ENCODE measurements around the gene CD34.
"Not testable (repeated sequence)": the region's sequence is repeated elsewhere in the genome, so short reads cannot be mapped to it uniquely, and the experiment has no call there.

CD34 gene

DNA sequence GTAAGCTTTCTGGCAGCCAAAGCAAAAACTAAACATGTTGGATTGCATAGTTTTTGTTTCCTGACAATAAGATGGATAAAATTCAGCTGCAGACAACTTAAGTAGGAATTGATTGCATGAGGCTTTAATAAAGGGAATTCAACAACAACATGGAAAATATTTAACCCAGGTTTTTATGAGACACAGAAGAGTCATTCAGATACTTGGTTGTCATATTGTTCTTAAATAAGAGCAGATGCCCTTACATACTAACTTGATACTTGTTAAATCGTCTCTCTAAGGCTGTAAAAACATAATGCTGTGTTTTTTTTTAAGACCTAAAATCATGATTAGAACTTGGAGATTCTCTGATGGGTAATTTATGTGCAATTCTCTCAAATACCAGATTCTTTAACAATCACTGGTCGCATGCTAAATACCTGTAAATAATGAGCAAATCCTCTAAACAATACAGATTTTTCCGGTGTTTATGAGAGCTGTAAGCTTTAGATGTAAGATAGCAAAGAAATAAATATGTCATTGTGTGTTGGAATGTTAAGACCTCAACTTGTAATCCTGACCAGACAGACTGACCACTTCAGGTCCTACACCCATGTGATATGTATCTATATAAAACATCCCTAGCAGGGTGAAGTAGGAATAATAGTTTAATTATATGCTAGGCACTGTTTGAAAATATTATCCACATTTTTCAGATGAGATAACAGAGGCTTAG, 37.8 kb upstream of the CD34 start:
- peak; percentile 62 for ATAC-seq
- TF ChIP-seq ZC3H10 (CRISPR knock-in tag; IDR thresholded peaks at IDR 0.05), result 0 out of 2 replicates have a peak, but pooled peaks have one; percentile 29
- no peak for TF ChIP-seq ZNF70 (CRISPR knock-in tag; IDR thresholded peaks at IDR 0.05)

DNA sequence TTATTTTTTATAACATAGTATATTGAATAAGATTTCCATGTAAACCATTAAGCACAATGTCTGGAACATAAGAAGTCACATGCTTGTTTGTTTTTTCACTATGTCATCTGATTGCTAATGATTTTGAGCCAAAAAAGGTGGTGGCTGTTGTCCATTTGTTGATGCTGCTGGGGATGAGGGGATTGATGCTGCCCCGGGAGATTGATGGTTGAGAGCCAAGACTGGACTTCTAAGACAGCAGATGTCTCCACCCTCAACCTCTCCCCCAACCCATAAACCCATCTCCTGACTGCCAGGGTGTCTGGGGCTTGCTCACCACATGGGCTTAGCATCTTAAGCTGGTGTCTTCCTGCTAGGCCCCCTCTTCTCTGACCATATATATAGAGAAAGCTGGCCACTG, 35.8 kb upstream of the CD34 start:
- ATAC-seq, result no peak
- TF ChIP-seq ZNF8 (CRISPR knock-in tag; IDR thresholded peaks at IDR 0.05) (no peak), ZFP30 (CRISPR knock-in tag; IDR thresholded peaks at IDR 0.05) (no peak), GLIS3 (CRISPR knock-in tag; IDR thresholded peaks at IDR 0.05) (no peak), ISL1 (CRISPR knock-in tag; IDR thresholded peaks at IDR 0.05) (no peak), CSDC2 (CRISPR knock-in tag; IDR thresholded peaks at IDR 0.05) (no peak), TOX (CRISPR knock-in tag; IDR thresholded peaks at IDR 0.05; ENCODE audit: borderline replicate concordance) (no peak), PPARA (CRISPR knock-in tag; IDR thresholded peaks at IDR 0.05; ENCODE audit: borderline replicate concordance) (no peak), ZNF70 (CRISPR knock-in tag; IDR thresholded peaks at IDR 0.05) (no peak), ZFP3 (CRISPR knock-in tag; IDR thresholded peaks at IDR 0.05) (no peak), RARB (CRISPR knock-in tag; IDR thresholded peaks at IDR 0.05) (no peak), ZNF565 (CRISPR knock-in tag; conservative IDR thresholded peaks at IDR 0.05; ENCODE audit: low read depth) (no peak)
- TF ChIP-seq, protein P1, sequence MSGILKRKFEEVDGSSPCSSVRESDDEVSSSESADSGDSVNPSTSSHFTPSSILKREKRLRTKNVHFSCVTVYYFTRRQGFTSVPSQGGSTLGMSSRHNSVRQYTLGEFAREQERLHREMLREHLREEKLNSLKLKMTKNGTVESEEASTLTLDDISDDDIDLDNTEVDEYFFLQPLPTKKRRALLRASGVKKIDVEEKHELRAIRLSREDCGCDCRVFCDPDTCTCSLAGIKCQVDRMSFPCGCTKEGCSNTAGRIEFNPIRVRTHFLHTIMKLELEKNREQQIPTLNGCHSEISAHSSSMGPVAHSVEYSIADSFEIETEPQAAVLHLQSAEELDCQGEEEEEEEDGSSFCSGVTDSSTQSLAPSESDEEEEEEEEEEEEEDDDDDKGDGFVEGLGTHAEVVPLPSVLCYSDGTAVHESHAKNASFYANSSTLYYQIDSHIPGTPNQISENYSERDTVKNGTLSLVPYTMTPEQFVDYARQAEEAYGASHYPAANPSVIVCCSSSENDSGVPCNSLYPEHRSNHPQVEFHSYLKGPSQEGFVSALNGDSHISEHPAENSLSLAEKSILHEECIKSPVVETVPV (CRISPR knock-in tag; IDR thresholded peaks at IDR 0.05), result no peak
- TF ChIP-seq, protein P2, sequence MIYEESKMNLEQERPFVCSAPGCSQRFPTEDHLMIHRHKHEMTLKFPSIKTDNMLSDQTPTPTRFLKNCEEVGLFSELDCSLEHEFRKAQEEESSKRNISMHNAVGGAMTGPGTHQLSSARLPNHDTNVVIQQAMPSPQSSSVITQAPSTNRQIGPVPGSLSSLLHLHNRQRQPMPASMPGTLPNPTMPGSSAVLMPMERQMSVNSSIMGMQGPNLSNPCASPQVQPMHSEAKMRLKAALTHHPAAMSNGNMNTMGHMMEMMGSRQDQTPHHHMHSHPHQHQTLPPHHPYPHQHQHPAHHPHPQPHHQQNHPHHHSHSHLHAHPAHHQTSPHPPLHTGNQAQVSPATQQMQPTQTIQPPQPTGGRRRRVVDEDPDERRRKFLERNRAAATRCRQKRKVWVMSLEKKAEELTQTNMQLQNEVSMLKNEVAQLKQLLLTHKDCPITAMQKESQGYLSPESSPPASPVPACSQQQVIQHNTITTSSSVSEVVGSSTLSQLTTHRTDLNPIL (CRISPR knock-in tag; IDR thresholded peaks at IDR 0.05; ENCODE audit: low read depth), result no peak
- TF ChIP-seq, protein P3, sequence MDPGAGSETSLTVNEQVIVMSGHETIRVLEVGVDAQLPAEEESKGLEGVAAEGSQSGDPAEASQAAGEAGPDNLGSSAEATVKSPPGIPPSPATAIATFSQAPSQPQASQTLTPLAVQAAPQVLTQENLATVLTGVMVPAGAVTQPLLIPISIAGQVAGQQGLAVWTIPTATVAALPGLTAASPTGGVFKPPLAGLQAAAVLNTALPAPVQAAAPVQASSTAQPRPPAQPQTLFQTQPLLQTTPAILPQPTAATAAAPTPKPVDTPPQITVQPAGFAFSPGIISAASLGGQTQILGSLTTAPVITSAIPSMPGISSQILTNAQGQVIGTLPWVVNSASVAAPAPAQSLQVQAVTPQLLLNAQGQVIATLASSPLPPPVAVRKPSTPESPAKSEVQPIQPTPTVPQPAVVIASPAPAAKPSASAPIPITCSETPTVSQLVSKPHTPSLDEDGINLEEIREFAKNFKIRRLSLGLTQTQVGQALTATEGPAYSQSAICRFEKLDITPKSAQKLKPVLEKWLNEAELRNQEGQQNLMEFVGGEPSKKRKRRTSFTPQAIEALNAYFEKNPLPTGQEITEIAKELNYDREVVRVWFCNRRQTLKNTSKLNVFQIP (CRISPR knock-in tag; IDR thresholded peaks at IDR 0.05; ENCODE audit: borderline replicate concordance, low read depth), result no peak
- TF ChIP-seq, protein P4, sequence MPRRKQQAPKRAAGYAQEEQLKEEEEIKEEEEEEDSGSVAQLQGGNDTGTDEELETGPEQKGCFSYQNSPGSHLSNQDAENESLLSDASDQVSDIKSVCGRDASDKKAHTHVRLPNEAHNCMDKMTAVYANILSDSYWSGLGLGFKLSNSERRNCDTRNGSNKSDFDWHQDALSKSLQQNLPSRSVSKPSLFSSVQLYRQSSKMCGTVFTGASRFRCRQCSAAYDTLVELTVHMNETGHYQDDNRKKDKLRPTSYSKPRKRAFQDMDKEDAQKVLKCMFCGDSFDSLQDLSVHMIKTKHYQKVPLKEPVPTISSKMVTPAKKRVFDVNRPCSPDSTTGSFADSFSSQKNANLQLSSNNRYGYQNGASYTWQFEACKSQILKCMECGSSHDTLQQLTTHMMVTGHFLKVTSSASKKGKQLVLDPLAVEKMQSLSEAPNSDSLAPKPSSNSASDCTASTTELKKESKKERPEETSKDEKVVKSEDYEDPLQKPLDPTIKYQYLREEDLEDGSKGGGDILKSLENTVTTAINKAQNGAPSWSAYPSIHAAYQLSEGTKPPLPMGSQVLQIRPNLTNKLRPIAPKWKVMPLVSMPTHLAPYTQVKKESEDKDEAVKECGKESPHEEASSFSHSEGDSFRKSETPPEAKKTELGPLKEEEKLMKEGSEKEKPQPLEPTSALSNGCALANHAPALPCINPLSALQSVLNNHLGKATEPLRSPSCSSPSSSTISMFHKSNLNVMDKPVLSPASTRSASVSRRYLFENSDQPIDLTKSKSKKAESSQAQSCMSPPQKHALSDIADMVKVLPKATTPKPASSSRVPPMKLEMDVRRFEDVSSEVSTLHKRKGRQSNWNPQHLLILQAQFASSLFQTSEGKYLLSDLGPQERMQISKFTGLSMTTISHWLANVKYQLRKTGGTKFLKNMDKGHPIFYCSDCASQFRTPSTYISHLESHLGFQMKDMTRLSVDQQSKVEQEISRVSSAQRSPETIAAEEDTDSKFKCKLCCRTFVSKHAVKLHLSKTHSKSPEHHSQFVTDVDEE (CRISPR knock-in tag; IDR thresholded peaks at IDR 0.05), result no peak

DNA sequence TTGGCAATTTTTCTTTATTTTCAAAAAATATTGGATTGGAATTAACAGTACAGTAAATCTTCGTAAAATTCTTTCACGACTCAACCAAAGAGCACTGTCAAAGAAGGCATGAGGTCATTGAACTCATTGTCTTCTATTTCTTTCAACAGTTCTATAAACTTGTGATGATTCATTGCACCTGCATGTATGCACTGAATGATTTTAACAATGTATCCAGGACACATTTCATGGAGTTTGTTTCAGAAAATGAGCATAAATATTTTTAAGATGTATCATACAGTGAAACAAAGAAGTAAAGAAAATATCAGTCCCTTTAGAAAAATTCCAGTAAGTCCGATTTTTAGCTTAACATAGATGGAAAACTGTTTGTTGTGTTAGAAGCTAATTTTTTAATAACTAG, 33.6 kb upstream of the CD34 start:
- peak; percentile 67 for ATAC-seq
- TF ChIP-seq, protein P5, sequence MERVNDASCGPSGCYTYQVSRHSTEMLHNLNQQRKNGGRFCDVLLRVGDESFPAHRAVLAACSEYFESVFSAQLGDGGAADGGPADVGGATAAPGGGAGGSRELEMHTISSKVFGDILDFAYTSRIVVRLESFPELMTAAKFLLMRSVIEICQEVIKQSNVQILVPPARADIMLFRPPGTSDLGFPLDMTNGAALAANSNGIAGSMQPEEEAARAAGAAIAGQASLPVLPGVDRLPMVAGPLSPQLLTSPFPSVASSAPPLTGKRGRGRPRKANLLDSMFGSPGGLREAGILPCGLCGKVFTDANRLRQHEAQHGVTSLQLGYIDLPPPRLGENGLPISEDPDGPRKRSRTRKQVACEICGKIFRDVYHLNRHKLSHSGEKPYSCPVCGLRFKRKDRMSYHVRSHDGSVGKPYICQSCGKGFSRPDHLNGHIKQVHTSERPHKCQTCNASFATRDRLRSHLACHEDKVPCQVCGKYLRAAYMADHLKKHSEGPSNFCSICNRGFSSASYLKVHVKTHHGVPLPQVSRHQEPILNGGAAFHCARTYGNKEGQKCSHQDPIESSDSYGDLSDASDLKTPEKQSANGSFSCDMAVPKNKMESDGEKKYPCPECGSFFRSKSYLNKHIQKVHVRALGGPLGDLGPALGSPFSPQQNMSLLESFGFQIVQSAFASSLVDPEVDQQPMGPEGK (CRISPR knock-in tag; IDR thresholded peaks at IDR 0.05; ENCODE audit: borderline replicate concordance), result no peak
- TF ChIP-seq, protein P4 (CRISPR knock-in tag; IDR thresholded peaks at IDR 0.05), result no peak
- no peak for TF ChIP-seq OSR1 (CRISPR knock-in tag; IDR thresholded peaks at IDR 0.05)
- peak; percentile 63; the same call in 1 of the 2 replicates for TF ChIP-seq TOX (CRISPR knock-in tag; IDR thresholded peaks at IDR 0.05; ENCODE audit: borderline replicate concordance)

DNA sequence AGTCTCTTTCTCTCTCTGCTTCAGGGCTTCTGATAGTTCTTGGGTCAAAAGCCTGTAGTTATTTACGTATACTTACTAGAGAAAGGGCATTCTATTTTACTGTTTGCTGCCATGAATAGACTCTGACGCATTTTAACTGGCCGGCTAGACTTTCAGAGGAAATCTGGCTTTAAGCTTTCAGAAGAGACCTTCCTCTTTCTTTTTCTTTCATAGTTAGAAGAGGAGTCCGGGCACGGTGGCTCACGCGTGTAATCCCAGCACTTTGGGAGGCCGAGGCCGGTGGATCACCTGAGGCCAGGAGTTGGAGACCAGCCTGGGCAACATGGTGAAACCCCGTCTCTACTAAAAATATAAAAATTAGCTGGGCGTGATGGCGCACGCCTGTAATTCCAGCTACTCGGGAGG, 31.4 kb upstream of the CD34 start:
- ATAC-seq, result not testable (repeated sequence)

Measured in SK-N-SH treated with all-trans-retinoic acid at 6 μM for 48 hours (cell line).